Duodenal mucosa (tissue), 2 donors: ENCODE data around the gene MINK1.
"Not testable (repeated sequence)": the region's sequence is repeated elsewhere in the genome, so short reads cannot be mapped to it uniquely, and the experiment has no call there.

ENCODE experiments used
- H3K27ac ChIP-seq: one replicate; pipeline ENCODE4 v1.7.0; 2013; ENCODE audit warnings: low read depth, low read length
- H3K27me3 ChIP-seq, 2 donors: one replicate each; pipeline ENCODE4 v1.7.0; 2013; ENCODE audit warnings: low read length in 2 of 2, control low read depth in 1 of 2; ENCODE audit not compliant: insufficient read depth in 2 of 2, control insufficient read depth in 1 of 2
- H3K36me3 ChIP-seq, 2 donors: one replicate each; pipeline ENCODE4 v1.7.0; 2013; ENCODE audit warnings: low read length in 2 of 2, control low read depth in 1 of 2; ENCODE audit not compliant: insufficient read depth in 2 of 2, control insufficient read depth in 1 of 2
- H3K4me1 ChIP-seq, 2 donors: one replicate each; pipeline ENCODE4 v1.7.0; 2013; ENCODE audit warnings: low read length in 2 of 2, control low read depth in 1 of 2; ENCODE audit not compliant: insufficient read depth in 2 of 2, control insufficient read depth in 1 of 2
- H3K4me3 ChIP-seq, 2 donors: one replicate each; pipeline ENCODE4 v1.7.0; 2013; ENCODE audit warnings: low read length in 2 of 2, low read depth in 1 of 2
- H3K9ac ChIP-seq, 2 donors: one replicate each; pipeline ENCODE4 v1.7.0; 2013; ENCODE audit warnings: low read length in 2 of 2, low read depth in 1 of 2
- H3K9me3 ChIP-seq, 2 donors: one replicate each; pipeline ENCODE4 v1.7.0; 2013; ENCODE audit warnings: low read length in 2 of 2, control low read depth in 1 of 2; ENCODE audit not compliant: control insufficient read depth in 1 of 2

The MINK1 gene

DNA sequence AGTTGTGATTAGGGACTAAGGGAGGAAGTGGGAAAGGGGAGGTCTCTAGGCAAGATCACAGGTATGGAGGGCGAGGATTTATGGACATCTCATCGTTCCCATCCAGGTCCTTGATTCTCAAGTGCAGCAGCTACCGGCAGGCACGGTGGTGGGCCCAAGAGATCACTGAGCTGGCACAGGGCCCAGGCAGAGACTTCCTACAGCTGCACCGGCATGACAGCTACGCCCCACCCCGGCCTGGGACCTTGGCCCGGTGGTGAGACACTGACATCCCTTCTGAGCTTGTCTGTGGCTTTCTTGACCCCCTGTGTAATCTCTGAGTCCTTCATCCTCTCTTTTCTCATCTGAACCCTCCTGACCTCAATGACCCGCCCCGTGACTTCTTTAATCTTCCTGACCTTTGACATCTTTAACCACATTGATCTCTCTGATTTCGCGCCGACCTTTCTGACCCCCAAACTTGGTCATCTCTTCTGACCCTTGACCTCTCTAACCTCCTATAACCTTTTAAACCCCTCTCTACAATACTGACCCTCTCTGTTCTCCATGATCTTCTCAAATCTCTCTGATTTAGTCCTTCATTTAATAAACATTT is 22.3 kb upstream of the MINK1 start:
- no peaks in the 10 kb centered on the region for H3K27me3 ChIP-seq
- H3K36me3 ChIP-seq = peaks cover 0 to 22% of the 10 kb centered on the region in 2 donors
- H3K4me1 ChIP-seq = peaks cover 12 to 23% of the 10 kb centered on the region in 2 donors
- H3K27ac ChIP-seq = no peak overlapping the region
- H3K9me3 ChIP-seq = no peaks in the 10 kb centered on the region
- H3K9ac ChIP-seq = no peak overlapping the region
- no peak overlapping the region for H3K4me3 ChIP-seq

DNA sequence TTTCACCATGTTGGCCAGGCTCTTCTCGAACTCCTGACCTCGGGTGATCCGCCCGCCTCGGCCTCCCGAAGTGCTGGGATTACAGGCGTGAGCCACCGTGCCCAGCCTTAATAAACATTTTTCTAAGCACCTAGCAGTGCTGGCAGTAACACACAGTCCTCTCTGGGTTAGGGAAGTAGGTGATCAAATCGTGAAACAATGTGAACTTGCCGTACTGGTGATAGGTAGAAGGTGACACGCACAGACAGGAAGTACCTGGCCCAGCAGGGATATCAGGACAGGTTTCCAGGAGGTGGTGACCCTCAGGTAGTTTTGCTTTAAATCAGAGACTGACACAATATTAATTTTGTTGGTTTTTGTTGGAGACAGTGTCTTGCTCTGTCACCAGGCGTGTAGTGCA is 21.7 kb upstream of the MINK1 start:
- Histone ChIP-seq H3K9ac (no peak overlapping the region), H3K9me3 (no peaks in the 10 kb centered on the region), H3K36me3 (peaks cover 0 to 24% of the 10 kb centered on the region in 2 donors), H3K4me3 (no peak overlapping the region), H3K27me3 (no peaks in the 10 kb centered on the region), H3K4me1 (peaks cover 6 to 17% of the 10 kb centered on the region in 2 donors), H3K27ac (no peak overlapping the region)

DNA sequence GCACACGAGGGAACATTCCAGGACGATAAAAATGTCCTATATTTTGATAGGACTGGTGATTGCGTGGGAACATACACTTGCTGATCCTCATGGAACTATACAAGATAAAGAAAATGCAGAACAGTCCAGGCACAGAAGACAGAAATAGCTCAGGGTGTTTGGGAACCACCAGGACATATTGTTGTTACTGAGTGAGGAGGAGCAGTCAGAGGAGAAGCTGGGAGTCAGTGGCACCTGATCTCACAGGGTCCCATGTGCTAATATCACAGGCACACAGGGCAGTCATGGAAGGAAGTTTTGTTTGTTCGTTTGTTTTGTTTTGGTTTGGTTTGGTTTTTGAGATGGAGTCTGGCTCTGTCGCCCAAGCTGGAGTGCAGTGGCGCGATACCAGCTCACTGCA is 20.4 kb upstream of the MINK1 start:
- H3K27ac ChIP-seq = no peak overlapping the region
- peaks cover 0 to 31% of the 10 kb centered on the region in 2 donors for H3K36me3 ChIP-seq
- no peak overlapping the region for H3K9ac ChIP-seq
- no peaks in the 10 kb centered on the region for H3K27me3 ChIP-seq
- no peaks in the 10 kb centered on the region for H3K9me3 ChIP-seq
- H3K4me1 ChIP-seq = peaks cover 4 to 15% of the 10 kb centered on the region in 2 donors
- H3K4me3 ChIP-seq = no peak overlapping the region

DNA sequence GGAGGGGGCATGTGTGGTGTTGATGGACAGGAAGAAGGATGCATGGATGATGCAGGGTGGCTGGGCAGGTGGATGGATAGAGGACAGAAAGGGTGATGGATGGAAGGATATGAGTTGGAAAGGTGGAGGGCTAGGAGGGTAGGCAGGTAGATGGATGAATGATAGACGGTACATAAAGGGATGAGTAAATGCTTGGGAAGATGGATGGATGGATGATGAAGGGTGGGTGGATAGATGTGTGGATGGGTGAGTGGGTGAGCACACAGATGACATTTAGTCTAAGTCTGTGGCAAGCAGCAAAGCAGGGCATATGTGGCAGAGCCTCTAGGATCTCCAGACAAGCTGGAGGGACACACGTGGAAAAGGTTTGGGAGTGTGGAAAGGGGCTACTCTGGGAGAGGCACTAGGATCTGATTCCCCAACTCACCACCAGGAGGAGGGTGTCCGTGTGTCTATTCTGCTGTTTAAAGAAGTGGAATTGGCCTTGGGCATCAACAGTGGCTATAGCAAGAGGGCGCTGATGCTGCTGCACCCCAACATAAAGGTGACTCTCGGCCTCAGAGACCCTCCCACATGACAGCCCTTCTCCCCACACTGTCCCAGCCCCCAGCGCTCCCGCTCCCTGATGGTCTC is 18.0 kb upstream of the MINK1 start:
- no peak overlapping the region for H3K9ac ChIP-seq
- H3K27ac ChIP-seq = no peak overlapping the region
- H3K36me3 ChIP-seq = peaks cover 0 to 31% of the 10 kb centered on the region in 2 donors
- H3K4me1 ChIP-seq = peaks cover 0 to 9% of the 10 kb centered on the region in 2 donors
- H3K27me3 ChIP-seq = no peaks in the 10 kb centered on the region
- no peaks in the 10 kb centered on the region for H3K9me3 ChIP-seq
- H3K4me3 ChIP-seq = no peak overlapping the region

DNA sequence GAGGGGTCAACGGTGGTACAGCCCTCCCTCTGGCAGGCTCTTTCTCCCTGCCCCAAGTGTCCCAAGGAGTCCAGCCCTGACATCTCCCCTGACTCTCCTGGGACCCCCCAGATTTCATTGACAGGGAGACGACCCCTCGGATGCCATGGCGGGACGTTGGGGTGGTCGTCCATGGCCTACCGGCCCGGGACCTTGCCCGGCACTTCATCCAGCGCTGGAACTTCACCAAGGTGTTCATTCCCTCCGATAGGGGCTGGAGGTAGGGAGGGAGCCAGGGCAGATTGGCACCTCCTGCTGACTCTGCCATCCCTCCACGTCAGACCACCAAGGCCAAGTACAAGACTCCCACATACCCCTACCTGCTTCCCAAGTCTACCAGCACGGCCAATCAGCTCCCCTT is 16.3 kb upstream of the MINK1 start:
- H3K9me3 ChIP-seq = no peaks in the 10 kb centered on the region
- H3K36me3 ChIP-seq = peaks cover 0 to 31% of the 10 kb centered on the region in 2 donors
- no peak overlapping the region for H3K9ac ChIP-seq
- H3K27me3 ChIP-seq = no peaks in the 10 kb centered on the region
- H3K4me1 ChIP-seq = peaks cover 0 to 6% of the 10 kb centered on the region in 2 donors
- H3K27ac ChIP-seq = no peak overlapping the region
- no peak overlapping the region for H3K4me3 ChIP-seq

DNA sequence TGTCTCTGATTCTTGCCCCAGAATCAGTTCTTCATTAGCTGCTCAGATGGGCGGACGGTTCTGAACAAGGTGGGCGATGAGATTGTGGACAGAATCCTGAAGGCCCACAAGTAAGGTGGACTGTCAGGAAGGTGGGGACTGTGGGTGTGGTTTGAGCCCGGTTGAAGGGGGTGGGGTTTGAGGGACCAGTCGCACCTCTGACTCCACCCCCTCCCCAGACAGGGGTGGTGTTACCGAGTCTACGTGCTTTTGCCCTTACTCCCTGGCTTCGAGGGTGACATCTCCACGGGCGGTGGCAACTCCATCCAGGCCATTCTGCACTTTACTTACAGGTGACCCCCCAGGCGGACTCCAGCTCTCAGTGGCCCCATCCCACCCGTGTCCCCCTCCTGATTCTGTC is 14.9 kb upstream of the MINK1 start:
- Histone ChIP-seq H3K4me3 (no peak overlapping the region), H3K27ac (no peak overlapping the region), H3K36me3 (peaks cover 0 to 34% of the 10 kb centered on the region in 2 donors), H3K27me3 (no peaks in the 10 kb centered on the region), H3K4me1 (peaks cover 0 to 6% of the 10 kb centered on the region in 2 donors), H3K9ac (no peak overlapping the region), H3K9me3 (no peaks in the 10 kb centered on the region)

DNA sequence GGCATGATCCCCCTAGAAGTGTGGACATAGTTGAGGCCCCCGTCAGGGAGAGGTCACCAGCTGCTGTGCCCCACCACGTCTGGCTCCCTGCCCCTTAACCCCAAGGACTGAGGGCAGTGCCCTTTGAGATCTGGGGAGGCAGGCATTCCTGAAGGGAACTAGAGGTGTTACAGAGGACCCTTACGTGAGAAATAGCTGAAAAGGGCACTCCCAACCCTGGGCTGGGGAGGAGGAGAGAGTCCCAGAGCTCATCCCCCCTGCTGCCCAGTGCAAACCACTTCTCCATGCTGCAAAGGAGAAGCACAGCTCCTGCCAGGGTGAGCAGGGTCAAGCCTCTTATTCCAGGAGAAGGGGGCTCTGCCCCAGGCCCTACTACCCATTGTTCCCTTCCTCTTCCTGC is 10.3 kb upstream of the MINK1 start:
- H3K36me3 ChIP-seq = peaks cover 0 to 9% of the 10 kb centered on the region in 2 donors
- H3K9ac ChIP-seq = no peak overlapping the region
- H3K9me3 ChIP-seq = no peaks in the 10 kb centered on the region
- H3K27ac ChIP-seq = no peak overlapping the region
- no peaks in the 10 kb centered on the region for H3K27me3 ChIP-seq
- H3K4me3 ChIP-seq = no peak overlapping the region
- H3K4me1 ChIP-seq = no peaks in the 10 kb centered on the region

DNA sequence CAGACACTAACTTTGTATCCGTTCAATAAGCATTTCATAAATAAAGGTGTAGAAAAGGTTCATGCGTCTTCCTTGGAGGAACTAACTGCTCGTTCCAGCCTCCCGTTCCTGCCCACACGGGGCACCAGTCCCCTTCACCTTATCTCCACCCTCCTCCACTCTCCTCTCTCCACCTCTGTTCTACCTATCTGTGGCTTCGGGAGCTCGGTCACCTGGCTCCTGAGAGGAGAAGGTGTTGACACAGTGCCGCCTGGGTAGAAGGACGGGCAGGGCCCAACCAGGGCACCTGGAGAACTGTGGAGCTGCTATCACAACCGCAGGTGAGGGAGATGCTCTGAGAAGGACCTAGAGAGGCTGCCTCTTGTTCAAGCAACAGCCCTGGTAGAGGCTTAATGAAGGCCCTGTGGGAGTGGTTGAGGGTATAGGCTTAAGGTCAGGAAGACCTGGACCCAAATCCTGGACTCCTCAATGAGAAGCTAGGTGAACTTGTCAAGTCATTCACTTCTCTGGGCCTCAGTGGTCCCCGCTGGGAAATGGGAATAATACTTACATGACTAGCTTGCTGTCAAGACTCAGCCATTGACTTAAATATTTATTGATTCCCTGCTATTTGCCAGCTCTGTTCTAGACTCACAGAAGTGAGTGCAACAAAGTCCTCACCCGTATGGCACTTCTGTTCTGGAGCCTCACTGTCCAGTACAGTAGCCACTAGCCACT is 9.6 kb upstream of the MINK1 start:
- H3K4me1 ChIP-seq = no peaks in the 10 kb centered on the region
- no peaks in the 10 kb centered on the region for H3K27me3 ChIP-seq
- H3K27ac ChIP-seq = no peak overlapping the region
- H3K4me3 ChIP-seq = no peak overlapping the region
- no peaks in the 10 kb centered on the region for H3K9me3 ChIP-seq
- no peak overlapping the region for H3K9ac ChIP-seq
- H3K36me3 ChIP-seq = peaks cover 0 to 9% of the 10 kb centered on the region in 2 donors

DNA sequence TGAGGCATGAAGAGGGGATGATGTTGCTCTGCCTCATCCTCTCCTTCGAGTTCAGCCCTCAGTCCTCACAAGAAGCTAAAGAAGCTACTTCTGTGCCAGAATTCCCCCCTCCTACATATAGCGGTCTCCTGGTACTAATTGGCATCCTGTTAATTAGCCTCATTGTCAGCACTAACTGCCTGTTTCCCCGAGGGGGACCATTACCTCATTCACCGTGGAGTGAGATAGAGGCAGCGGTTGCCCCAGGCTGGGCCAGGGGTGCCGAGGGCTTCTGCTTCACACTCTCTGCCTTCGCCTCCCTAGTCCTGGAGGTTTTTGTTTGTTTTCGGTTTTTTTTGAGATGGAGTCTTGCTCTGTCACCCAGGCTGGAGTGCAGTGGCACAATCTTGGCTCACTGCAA is 5.7 kb upstream of the MINK1 start:
- Histone ChIP-seq H3K27me3 (no peaks in the 10 kb centered on the region), H3K9ac (no peak overlapping the region), H3K4me3 (no peak overlapping the region), H3K9me3 (no peaks in the 10 kb centered on the region), H3K36me3 (peaks cover 0 to 2% of the 10 kb centered on the region in 2 donors), H3K4me1 (no peaks in the 10 kb centered on the region), H3K27ac (no peak overlapping the region)

DNA sequence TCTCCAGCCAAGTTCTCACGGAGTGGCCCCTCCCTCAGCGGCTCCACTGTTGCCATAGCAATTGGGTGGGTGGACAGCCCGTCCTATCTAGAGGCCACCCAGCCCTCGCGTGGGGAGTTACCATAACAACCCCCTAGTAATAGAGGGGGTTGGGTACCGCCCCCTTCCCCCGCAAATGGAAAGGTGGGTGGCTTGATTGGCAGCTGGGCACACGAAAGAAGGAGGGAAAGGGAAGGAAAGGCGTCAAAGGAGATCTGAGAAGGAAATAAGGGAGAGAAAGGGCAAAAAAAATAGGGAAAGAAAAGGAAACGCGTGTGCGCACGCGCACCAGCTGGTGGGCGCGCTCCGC is 337 bp upstream of the MINK1 start:
- peak overlapping the region; percentile 74 to 91 for H3K9ac ChIP-seq
- H3K36me3 ChIP-seq = not testable (repeated sequence)

More for the DNA sequence above, 337 bp upstream of the MINK1 start:
- H3K27ac ChIP-seq, H3K27me3 ChIP-seq, H3K9me3 ChIP-seq: not testable (repeated sequence)
- Histone ChIP-seq H3K4me1 (peaks cover 32 to 34% of the 10 kb centered on the region in 2 donors), H3K4me3 (peak overlapping the region; percentile 88 to 91)
